HG02870 (cell line): ENCODE measurements around the gene DRG2.

Experiments used
- ATAC-seq: cut with Tn5 transposase; IDR thresholded peaks from one replicate; pipeline ENCODE4 v1.9.1; 2021; ENCODE audit warnings: mild to moderate bottlenecking, moderate library complexity; ENCODE audit not compliant: unreplicated experiment

Gene DRG2

DNA sequence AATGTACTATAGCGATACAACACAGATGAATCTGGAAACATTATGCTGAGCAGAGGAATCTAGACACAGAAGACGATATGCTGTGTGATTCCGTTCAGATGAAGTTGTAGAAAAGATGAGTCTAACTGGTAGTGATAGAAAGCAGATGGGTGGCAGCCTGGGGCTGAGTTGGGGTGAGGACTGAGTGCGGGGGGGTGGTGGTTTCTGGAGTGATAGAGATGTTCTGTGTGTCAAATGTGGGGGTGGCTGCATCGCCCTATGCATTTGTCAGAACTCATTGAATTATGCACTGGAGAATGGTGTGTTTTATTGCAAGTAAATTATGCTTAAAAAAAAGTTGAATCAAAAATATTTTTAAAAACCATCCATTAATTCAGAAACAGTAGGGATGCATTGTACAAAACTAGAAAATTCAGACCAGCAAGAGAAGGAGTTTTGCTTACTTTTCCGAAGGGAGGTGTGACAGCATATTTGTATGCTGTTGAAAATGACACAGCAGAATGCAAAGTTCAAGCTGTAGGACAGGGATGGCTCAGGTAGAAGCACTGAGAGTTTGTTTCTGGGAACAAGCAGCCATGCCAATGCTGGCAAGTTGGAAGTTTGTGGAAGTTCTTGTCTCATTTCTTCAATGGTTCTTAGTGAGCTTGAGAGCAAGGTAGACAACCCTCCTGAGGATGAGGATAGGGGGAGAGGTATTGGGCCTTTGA is 13.0 kb upstream of the DRG2 start:
- no peak for ATAC-seq

- ATAC-seq: no peak
Measured at GRCh38 chr17:18076936-18077335, 10.8 kb upstream of the DRG2 start.

DNA sequence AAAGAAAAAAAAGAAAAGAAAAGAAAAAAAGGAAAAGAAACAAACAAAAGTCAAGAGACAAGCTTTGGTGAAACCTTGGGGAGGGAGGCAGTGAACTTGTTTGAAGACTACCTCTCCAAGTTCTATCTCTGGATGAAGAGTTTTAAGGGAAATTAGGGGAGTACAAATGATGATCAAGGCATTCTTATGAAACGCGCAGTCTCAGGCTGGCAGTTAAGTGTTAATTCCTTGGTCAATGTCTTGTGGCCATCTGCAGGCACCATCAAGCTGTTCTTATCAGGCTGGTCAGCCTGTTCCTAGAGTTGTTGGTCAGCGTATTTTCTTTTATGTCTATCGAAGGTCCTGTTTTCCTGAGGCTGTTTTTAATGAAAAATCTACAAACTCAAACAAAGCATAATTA is 8.2 kb upstream of the DRG2 start:
- ATAC-seq: no peak

DNA sequence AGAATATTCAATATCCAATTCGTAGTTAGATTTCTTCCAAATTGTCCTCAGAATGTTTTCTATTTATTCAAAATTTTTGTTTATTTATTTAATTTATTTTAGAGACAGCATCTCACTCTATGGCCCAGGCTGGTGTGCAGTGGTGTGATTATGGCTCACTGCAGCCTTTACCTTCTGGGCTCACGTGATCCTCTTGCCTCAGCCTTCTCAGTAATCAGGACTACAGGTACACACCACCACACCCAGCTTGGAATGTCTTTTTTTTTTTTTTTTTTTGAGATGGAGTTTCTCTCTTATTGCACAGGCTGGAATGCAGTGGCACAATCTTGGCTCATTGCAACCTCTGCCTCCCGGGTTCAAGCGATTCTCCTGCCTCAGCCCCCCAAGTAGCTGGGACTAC is 3.5 kb upstream of the DRG2 start:
- ATAC-seq: no peak

DNA sequence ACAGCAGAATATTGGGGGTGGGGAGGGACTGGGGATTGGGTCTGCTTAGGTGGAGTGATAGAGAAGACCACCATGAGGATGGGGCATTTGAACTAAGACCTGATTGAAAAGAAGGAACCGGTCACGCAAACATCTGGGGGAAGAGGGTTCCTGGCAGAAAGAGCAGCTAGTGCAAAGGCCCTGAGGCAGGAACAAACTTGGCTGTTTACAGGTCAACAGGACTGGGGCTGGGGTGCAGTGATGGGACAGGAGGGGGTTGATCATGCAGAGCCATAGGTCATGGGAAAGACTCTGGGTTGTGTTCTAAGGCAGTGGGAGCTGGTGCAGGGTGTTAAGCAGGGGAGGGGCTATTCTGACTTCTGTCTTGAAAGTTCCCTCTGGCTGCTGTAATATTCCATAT is 1.9 kb downstream of the DRG2 start:
- no peak for ATAC-seq

- ATAC-seq: no peak
Measured at GRCh38 chr17:18093616-18094408, 6.1 kb downstream of the DRG2 start.

- ATAC-seq: no peak
Measured at GRCh38 chr17:18094409-18094807, 6.7 kb downstream of the DRG2 start.

GRCh38 chr17:18099516-18099915 is 11.8 kb downstream of the DRG2 start:
- no peak for ATAC-seq

GRCh38 chr17:18100616-18101015 is 12.9 kb downstream of the DRG2 start:
- ATAC-seq: no peak

GRCh38 chr17:18101828-18102227 is 14.1 kb downstream of the DRG2 start:
- no peak for ATAC-seq

- ATAC-seq: no peak
Measured at GRCh38 chr17:18102640-18103039, 14.9 kb downstream of the DRG2 start.

DNA sequence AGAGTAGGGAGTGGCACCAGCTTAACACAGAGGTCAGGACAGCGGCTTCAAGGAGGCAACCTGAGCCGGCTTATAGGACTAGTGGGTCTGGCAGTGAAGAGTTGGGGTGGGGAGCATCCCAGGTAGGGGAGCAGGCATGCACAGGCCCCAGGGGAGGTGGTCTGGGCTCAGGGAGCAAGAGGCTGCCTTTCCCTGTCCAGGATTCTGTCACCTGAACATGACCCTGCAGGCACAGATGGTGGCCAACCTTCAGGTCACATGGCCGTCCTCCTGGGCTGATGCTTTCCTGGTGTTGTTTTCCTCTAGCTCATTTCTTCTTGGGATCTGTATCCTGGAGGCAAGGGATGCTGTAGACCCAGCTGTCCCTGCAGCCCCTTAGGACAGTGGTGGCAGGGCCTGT is 17.3 kb downstream of the DRG2 start:
- ATAC-seq: no peak

DNA sequence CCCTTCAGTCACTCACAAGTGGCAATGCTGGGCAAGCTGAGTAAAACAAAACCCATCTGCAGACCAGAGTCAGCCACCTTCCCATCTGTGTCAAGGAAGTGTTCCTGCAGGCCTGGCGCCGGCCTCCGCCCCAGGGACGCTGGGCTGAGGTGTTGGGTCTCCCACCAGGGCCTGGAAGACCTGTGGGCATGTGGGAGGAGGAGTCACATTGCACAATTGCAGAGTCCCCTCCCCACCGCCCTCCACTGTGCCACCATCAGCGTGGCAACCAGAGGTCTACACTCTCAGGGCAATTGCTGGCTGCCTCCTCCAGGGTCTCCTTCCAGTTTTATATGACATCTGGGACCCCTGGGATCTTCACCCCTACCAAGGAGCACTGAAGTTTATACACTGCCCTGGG is 17.8 kb downstream of the DRG2 start:
- no peak for ATAC-seq

DNA sequence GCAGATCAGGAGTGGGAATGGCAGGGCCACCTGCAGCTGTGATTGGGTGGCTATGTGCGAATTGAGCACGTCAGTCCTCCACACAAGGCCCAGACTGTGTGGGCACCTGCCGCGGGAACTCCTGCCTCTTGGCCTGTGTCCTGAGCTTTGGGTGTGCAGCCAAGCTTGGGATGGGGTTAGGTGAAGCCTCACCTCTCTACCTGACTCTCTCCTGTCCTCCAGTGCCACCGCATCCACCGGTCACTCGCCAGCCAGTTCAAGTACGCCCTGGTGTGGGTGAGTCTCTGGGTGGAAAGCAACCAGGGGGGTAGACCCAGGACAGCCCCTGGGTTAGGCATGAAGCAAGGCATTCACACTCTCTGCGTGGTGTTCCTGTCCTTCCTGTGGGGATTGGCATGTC is 18.5 kb downstream of the DRG2 start:
- no peak for ATAC-seq

- ATAC-seq: no peak
Measured at GRCh38 chr17:18107061-18107790, 19.5 kb downstream of the DRG2 start.

GRCh38 chr17:18107971-18108370 is 20.2 kb downstream of the DRG2 start:
- no peak for ATAC-seq

GRCh38 chr17:18108401-18109312 is 20.9 kb downstream of the DRG2 start, which contains the start of gene MYO15A:
Gene MYO15A, plus strand, starts transcription at chr17:18108756. Its CDS starts 10,045 bp downstream, at chr17:18118801.
- ATAC-seq: no peak

- ATAC-seq: no peak
Measured at GRCh38 chr17:18109935-18110485, 22.3 kb downstream of the DRG2 start.

GRCh38 chr17:18110636-18111145 is 22.9 kb downstream of the DRG2 start:
- ATAC-seq: no peak

DNA sequence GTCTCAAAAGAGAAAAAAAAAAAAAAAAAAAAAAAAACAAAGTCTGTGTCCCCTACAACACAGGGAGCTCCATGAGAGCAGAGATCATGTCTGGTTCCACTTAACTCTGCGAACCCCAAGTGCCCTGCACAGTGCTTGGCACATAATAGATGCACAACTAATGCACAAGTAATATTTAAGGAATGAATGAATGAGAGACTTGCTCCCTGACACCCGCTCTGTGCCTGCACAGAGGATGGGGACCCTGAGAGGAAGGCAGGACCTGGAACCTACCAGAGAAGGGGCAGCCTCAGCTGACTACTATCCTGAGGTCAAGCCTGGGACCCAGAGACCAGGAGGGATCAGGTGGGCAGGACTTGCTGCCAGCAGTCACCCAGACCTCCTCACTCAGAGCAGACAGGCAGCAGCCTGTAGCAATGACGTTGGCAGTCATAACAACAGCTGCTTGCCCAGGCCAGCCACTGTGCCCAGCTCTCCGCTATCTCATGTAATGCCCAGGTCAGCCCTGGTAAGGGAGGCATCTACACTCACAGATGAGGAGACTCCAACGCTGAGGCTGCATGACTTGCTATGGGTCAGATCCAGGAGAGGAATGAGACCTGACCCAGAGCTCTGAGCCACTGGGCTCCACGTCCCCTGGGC is 23.7 kb downstream of the DRG2 start:
- no peak for ATAC-seq
